Suppressor macrophage (primary cell): ENCODE data around the gene GPRIN2.
A peak's percentile ranks its signal among the peaks of the same experiment; 100 is the strongest.
"Not testable (repeated sequence)": the region's sequence is repeated elsewhere in the genome, so short reads cannot be mapped to it uniquely, and the experiment has no call there.

Source experiments
- DNase-seq, 4 experiments: peaks; one replicate each; pipeline ENCODE4 v3.0.0-alpha.2; 2020 to 2022
- total RNA-seq, 17 experiments: gene quantifications; one replicate each; lab custom pipeline; 2026; ENCODE audit warnings: mixed read lengths in 6 of 17, inconsistent platforms in 3 of 17; lab: John Stamatoyannopoulos, UW

The GPRIN2 gene
- 0 to 7.5 (median 0) reads per million in 17 experiments for total RNA-seq

DNA sequence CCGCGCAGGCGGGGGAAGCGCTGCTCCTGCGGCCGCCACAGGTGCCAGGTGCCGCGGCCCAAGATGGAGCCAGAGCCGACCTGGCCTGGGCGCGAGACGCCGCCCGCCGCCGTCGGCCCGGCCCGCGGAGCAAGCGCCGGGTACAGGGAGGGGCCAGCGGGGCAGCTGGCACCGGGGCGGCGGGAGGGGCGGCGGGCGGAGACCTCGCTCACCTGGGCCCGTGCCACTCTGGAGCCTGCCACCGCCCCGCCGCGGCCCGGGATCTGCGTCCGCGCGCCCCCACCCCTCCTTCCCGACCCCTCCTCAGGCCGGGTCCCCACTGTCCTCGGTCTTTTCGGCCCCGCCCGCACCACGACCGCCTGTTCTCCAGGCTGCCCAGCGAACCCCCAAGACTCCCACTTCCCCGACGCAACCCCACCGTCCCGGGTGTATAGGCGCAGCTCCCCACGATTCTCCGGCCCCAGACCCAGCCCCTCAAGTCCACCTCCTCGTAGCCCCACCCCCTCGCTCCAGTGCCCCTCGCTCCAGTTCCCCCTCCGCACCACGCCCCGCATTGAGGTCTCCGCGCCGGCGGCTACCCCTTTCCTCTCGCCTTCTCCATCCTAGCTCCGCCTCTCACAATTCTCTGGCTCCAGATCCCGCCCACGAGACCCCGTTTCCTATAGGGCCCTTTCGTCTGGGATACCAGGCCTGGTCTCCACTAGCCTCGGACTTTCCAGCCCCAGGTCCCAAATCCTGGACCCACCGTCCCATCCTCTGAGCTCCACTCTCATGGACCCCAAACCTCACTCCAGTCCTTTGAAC is at the start of gene GPRIN2:
Gene GPRIN2 (minus strand): TSS at position 144 of the 804 bp plus-strand sequence. CDS start 5,922 bp downstream, outside the sequence.
- DNase-seq = peak in 1 of 4 experiments; percentile 13

- not testable (repeated sequence) for DNase-seq
These were observed 44.1 kb upstream of the GPRIN2 start for GRCh38 chr10:46600516-46600915.

GRCh38 chr10:46597616-46598246 is 41.3 kb upstream of the GPRIN2 start:
- peak in 1 of 4 experiments; percentile 1 for DNase-seq

DNA sequence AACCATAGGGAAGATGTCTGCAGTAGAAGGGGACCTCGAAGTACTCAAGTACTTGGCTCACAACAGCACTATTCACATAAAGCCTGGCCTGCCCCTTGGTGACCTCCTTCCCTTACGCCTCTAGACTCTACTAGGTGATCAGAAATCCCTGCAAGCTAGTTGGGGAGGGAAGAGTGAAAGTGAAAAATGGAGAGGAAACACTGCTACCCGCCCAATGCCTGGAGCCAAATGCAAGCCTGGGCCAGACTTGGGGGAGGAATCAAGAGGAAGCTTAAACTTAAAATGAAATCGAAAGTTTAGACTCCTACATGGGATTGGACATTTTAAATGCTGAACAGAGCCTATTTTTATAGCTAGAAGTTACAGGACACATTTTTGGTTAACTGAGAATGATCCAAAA is 40.1 kb upstream of the GPRIN2 start:
- DNase-seq = peak in 3 of 4 experiments; percentile 20 to 43 (median 36)

- DNase-seq = not testable (repeated sequence)
These were observed 38.1 kb upstream of the GPRIN2 start for GRCh38 chr10:46594453-46595063.

GRCh38 chr10:46593307-46593706 is 36.8 kb upstream of the GPRIN2 start:
- DNase-seq = not testable (repeated sequence)

GRCh38 chr10:46591053-46591452 is 34.6 kb upstream of the GPRIN2 start:
- DNase-seq = not testable (repeated sequence)

DNA sequence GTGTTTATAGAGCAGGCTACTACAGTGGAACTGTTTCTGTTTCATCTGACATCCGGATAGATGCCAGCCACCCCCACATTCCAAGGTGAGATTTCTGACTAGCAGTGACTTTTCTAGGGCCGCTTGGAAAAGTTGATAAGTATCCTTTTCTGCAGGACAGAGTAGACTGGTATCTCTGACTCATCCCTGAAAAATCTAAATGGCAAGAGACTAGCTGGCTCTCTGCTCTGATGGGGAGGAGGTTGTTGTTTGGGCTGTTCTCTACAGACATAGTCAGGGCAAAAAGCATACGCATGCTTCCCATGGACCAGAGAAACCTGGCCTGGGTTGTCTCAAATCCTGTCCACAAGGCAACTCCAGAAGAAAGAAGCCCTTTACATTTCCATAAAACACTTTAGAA is 33.1 kb upstream of the GPRIN2 start:
- DNase-seq = not testable (repeated sequence)

- not testable (repeated sequence) for DNase-seq
These were observed 31.8 kb upstream of the GPRIN2 start for GRCh38 chr10:46588221-46588620.

DNA sequence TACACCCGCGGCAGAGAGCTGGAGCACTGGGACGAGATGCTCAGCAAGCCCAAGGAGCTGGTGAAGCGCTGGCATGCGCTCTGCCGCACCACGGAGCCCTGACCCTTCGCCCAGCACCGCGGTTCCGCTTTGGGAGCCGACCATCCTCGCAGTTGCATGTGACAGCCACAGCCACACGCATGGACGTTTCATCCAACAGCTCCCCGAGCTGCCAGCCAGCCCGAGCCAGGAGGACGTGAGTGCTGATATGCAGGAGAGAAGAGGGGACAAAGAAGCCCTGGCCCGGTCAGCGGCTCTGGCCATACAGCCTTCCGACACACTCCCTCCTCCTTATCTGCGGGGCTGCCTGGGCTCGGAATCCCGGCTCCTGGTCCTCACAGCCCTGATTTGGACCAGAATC is 31.1 kb upstream of the GPRIN2 start:
- DNase-seq = not testable (repeated sequence)

DNA sequence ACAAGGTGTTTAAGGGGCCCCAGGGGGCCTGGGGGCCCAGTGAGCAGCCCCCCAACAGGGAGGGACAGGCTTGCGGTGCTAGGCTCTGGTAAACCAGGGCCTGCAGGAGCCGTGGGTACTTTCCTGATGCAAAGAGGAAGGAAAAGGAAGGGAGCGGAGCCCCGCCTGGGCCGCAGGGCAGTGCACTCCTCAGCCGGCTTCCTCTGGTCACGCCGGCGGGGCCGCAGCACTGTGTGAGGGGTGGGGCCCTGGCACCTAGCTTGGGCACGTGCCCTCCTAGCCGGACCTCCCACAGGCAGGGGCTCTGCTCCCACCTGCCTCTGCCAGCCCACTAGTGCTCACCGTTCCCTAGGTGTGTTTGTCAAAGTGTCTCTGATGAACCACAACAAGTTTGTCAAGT is 28.8 kb upstream of the GPRIN2 start:
- not testable (repeated sequence) for DNase-seq

DNA sequence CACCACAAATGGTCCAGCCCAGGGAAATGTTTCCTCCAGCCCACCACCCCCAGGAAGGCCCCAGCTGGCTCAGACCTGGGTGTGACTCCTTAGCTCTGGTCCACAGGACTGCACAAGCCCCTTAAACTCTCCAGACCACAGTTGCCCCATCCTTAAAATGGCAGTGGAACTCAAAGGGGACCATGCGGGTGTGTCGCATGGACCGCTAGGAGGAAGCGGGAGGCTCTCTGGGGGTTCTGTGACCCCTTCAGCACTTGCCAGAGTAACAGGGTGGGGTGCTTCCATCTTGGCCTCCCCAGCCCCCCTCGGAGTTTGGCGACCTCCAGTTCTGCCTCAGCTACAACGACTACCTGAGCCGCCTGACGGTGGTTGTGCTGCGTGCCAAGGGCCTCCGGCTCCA is 27.7 kb upstream of the GPRIN2 start:
- DNase-seq = not testable (repeated sequence)

DNA sequence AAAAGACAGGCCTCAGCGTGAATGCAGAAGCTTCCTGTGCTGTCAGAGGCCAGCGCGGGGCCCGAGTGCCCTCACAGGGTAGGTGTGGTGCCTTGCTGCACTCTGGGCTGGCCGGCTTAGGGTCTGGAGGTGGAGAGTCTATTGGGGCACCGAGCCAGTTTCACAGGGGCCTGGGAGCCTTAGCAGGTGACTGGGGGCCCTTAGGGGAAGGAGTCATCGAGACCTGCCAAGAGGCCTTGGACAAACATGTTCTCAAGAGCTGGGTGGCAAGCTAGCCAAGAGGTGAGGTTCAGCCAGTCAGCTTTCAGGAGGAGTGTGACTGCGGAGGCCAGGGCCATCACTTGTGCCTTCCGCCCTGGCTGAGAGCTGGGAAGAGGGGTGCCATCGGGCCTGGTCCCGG is 26.1 kb upstream of the GPRIN2 start:
- DNase-seq = not testable (repeated sequence)

GRCh38 chr10:46581997-46582396 is 25.5 kb upstream of the GPRIN2 start:
- DNase-seq = not testable (repeated sequence)

DNA sequence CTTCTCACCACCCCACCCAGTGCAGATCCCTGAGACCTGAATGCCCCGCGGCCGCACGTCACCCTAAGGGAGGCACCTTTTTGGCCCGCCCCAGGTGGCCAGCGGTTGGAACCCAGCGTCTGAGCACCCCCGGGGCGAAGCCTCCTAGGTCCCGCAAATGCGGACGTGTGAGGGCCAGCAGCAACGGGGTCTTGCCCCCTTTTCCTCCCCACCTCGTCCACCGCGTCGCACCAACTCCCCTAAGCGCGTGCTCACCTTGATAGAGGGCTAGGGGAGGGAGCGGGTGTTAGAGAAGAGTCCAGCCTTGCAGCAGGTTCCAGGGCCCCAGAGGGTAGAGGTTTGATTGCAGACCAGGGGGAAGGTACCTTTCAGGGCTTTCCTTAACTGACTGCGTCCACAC is 22.9 kb upstream of the GPRIN2 start:
- DNase-seq = not testable (repeated sequence)

GRCh38 chr10:46578474-46579178 is 22.2 kb upstream of the GPRIN2 start, which contains the start of gene SYT15:
SYT15 (plus strand) TSS chr10:46579128; CDS start chr10:46579169, 41 bp downstream.
- DNase-seq = not testable (repeated sequence)

DNA sequence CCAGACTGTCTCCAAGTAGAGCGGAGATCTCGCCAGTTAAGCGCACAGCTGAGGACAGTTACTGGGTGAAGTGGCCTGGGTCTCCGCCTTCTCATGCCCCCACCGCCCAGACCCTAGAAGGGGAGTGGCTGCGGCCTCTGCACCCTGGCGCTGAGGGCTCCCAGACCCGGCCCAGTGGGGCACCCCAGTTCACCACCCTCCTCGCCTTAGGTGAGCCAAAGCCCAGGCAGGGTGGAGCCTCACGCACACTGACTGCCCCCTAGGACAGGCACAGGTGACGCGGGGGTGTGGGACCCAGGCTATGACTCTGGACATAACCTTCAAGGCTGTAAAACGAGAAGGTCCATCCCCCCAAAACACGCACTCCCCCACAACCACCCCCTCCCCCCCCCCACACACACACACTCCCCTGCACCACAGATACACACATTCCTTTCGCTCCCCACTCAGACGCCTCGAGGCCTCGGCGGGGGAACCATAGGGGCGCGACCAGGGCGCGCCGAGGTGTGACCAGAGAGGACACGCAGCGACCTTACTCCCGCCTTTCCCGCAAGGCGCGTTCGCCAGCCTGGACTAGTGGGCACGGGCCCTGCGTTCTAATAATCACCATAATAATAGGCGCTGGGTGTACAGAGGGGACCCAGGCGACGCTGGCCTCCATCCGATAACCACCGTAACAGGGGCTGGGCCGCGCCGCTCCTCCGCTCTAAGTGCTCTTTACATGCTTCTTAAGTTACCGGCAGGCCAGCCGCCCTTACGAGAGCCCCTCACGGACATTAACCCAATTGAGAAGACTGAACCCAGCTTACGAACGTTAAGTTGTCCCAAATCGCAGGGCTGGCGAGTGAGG is 21.4 kb upstream of the GPRIN2 start:
- DNase-seq = not testable (repeated sequence)

DNA sequence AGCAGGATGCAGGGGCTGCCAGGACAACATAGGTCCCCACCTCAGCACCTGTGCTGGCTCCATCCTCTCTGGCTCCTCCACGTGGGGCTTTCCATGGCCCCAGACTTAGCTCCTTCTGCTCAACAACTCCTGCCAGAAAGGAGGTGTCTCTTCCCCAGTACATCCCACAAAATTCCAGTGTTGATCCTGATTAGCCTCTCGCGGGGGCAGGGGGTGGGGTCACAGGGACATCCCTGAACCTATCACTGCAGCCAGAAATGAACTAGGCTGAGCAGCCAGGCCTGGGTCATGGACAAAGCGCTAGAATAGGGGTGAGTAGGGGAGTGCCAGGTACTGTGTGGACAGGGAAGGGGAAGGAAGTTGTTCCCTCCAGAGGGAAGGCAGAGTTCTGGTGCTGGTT is 17.4 kb upstream of the GPRIN2 start:
- DNase-seq = not testable (repeated sequence)

GRCh38 chr10:46573314-46573713 is 16.9 kb upstream of the GPRIN2 start:
- DNase-seq = peak in 1 of 4 experiments; percentile 0

DNA sequence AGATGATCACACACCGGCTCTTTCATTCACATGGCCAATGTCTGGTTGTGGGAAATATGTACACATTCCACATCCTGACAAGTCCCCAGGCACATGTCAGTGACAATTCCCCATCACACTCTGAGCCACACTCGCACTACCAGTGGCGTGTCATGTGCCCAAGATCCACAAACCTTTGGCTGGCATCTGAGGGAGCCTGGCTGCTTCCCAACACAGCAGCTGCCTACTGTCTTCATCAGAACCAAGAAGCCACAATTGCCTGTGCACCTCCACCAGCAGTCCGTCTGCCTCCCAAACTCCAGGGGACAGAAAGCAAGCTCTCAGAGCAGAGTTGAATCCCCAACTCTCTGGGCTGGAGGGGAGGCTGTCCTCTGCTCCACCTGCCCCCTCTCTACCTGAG is 16.3 kb upstream of the GPRIN2 start:
- peak in 1 of 4 experiments; percentile 12 for DNase-seq

- DNase-seq = not testable (repeated sequence)
These were observed 14.2 kb upstream of the GPRIN2 start for GRCh38 chr10:46570655-46571054.
